ENCODE measurements around the gene NDUFAB1. TPM values are rescaled to one million over a fixed set of nuclear protein-coding genes. Genes with fewer than 3 reads are reported as not detected.
"Not testable (repeated sequence)": the region's sequence is repeated elsewhere in the genome, so short reads cannot be mapped to it uniquely, and the experiment has no call there.

NDUFAB1 gene
- total RNA-seq, 6 donors from 2014 or later = 21.0 to 69.2 (median 44.3) TPM

GRCh38 chr16:23587726-23588125 is 8.4 kb downstream of the NDUFAB1 start:
- Histone ChIP-seq H3K4me1 (peaks cover 0 to 3% (median 0%) of the 10 kb centered on the region in 4 donors), H3K27ac (no peak overlapping the region), H3K36me3 (peaks cover 13 to 87% (median 71%) of the 10 kb centered on the region in 4 donors), H3K27me3 (no peaks in the 10 kb centered on the region), H3K9me3 (no peaks in the 10 kb centered on the region), H3K4me3 (no peak overlapping the region)
- no peak for ATAC-seq (ENCODE audit: low FRiP score in 2 of 2)
- 89 to 91% methylated on average over 5 of the region's 5 CpGs for WGBS, 2 donors
- no peak for DNase-seq
- TF ChIP-seq, protein P1, sequence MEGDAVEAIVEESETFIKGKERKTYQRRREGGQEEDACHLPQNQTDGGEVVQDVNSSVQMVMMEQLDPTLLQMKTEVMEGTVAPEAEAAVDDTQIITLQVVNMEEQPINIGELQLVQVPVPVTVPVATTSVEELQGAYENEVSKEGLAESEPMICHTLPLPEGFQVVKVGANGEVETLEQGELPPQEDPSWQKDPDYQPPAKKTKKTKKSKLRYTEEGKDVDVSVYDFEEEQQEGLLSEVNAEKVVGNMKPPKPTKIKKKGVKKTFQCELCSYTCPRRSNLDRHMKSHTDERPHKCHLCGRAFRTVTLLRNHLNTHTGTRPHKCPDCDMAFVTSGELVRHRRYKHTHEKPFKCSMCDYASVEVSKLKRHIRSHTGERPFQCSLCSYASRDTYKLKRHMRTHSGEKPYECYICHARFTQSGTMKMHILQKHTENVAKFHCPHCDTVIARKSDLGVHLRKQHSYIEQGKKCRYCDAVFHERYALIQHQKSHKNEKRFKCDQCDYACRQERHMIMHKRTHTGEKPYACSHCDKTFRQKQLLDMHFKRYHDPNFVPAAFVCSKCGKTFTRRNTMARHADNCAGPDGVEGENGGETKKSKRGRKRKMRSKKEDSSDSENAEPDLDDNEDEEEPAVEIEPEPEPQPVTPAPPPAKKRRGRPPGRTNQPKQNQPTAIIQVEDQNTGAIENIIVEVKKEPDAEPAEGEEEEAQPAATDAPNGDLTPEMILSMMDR (IDR thresholded peaks at IDR 0.05) = no peak

DNA sequence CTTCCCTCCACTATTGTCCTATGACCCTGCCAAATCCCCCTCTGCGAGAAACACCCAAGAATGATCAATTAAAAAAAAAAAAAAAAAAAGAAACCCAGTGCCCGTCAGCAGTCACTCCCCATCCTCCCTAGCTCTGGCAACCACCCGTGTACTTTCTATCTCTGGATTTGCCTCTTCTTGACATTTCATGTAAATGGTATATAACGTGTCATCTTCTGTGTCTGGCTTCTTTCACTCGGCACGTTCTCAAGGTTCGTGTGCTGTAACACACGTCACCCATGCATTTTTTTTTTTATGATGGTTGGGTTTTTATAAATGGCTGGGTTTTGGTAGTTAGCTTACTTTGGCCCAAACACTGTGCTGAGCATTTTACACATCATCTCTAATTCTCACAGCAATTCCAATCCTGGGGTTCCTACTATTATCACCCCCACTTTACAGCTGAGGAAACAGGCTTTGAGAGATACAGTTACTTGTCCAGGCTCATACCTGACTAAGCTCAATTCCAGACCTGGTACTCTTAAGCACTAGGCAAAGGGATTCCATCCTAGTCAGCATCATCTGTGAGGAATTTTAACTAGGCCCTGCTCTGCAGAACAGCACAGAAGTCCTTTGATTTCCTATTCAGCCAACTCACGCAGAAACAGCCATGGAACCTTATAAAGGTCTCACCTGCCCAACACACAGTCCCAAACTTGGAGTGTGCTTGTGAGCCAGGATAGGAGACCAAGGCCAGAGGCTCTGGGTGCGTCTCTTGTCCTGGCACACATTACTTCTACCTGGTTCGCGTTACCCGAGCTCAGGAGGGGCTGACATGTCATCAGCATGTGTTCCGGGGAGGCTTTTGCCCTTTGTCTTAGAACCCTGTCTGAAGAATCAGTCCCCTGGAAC is 11.7 kb downstream of the NDUFAB1 start:
- H3K27ac ChIP-seq = no peak overlapping the region
- TF ChIP-seq, protein P1 (IDR thresholded peaks at IDR 0.05) = no peak
- no peak for TF ChIP-seq POLR2AphosphoS5 (IDR thresholded peaks at IDR 0.05)
- no peak for TF ChIP-seq POLR2A (IDR thresholded peaks at IDR 0.05)
- no peak for TF ChIP-seq EP300 (IDR thresholded peaks at IDR 0.05)
- H3K4me3 ChIP-seq = no peak overlapping the region
- H3K4me1 ChIP-seq = no peaks in the 10 kb centered on the region
- DNase-seq = no peak
- H3K9me3 ChIP-seq = no peaks in the 10 kb centered on the region
- no peak for ATAC-seq (ENCODE audit: low FRiP score in 2 of 2)
- H3K36me3 ChIP-seq = peaks cover 19 to 90% (median 62%) of the 10 kb centered on the region in 4 donors
- 89% methylated on average over 9 to 13 of the region's 14 CpGs for WGBS, 2 donors
- H3K27me3 ChIP-seq = no peaks in the 10 kb centered on the region

- not testable (repeated sequence) for H3K27ac ChIP-seq; H3K4me1 ChIP-seq; H3K4me3 ChIP-seq; H3K27me3 ChIP-seq; ATAC-seq (ENCODE audit: low FRiP score in 2 of 2); H3K9me3 ChIP-seq
- DNase-seq = peak in 1 of 2 donors; percentile 57
- peaks cover 17 to 85% (median 55%) of the 10 kb centered on the region in 4 donors for H3K36me3 ChIP-seq
- WGBS, 2 donors = 94 to 100% methylated on average over 4 to 28 of the region's 30 CpGs
Observed at GRCh38 chr16:23583271-23583670, 12.8 kb downstream of the NDUFAB1 start.

DNA sequence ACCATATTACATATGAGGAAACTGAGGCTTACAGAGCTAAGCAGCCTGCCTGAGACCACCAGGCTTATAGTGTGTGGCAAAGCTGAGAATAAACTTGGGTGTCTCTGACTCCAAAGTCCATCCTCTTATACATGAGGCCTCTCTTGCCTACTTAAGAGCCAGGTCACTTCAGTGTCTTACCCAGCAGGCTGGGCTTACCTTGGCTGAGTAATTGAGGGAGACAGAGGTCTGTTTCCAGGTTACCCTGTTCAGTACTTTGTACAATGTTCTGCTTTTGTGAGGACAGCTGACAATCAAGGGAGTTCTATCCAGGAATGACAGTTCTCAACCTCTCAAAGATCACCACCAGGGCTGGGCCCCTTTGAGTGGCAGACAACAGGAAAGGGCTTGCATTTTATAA is 14.4 kb downstream of the NDUFAB1 start:
- peaks cover 14 to 74% (median 48%) of the 10 kb centered on the region in 4 donors for H3K36me3 ChIP-seq

DNA sequence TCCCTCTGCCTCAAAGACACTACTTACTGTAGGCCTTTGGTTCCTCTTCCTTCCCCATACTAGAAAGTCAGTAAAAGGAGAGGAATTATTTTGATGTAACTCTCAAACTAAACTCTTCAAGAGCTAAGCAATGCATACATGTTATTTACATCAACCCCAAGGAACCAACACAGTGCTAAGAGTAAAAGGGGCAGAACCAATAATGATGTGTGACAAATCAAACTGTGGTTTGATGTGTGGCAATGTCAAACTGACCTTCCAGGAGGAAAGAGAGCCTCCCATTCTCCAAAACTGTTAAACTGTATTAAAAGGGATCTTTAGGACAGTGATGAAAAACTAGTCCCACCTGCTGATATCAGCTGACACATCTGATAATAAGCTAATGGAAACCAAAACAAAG is 15.7 kb downstream of the NDUFAB1 start:
- no peaks in the 10 kb centered on the region for H3K4me1 ChIP-seq
- peaks cover 0 to 2% (median 0%) of the 10 kb centered on the region in 4 donors for H3K27me3 ChIP-seq
- no peaks in the 10 kb centered on the region for H3K9me3 ChIP-seq
- H3K4me3 ChIP-seq = no peak overlapping the region
- no peak for ATAC-seq (ENCODE audit: low FRiP score in 2 of 2)
- no peak overlapping the region for H3K27ac ChIP-seq
- TF ChIP-seq, protein P1 (IDR thresholded peaks at IDR 0.05) = no peak
- no peak for TF ChIP-seq POLR2AphosphoS5 (IDR thresholded peaks at IDR 0.05)
- no peak for TF ChIP-seq EP300 (IDR thresholded peaks at IDR 0.05)
- TF ChIP-seq POLR2A (IDR thresholded peaks at IDR 0.05) = no peak
- no peak for DNase-seq
- H3K36me3 ChIP-seq = peaks cover 11 to 65% (median 39%) of the 10 kb centered on the region in 4 donors

More for the DNA sequence above, 14.4 kb downstream of the NDUFAB1 start:
- peaks cover 0 to 2% (median 0%) of the 10 kb centered on the region in 4 donors for H3K27me3 ChIP-seq
- H3K9me3 ChIP-seq = no peaks in the 10 kb centered on the region
- no peak for TF ChIP-seq POLR2AphosphoS5 (IDR thresholded peaks at IDR 0.05)
- no peak for TF ChIP-seq POLR2A (IDR thresholded peaks at IDR 0.05)
- TF ChIP-seq EP300 (IDR thresholded peaks at IDR 0.05) = no peak
- TF ChIP-seq, protein P1 (IDR thresholded peaks at IDR 0.05) = no peak
- DNase-seq (no peak), ATAC-seq (ENCODE audit: low FRiP score in 2 of 2) (no peak)
- H3K4me1 ChIP-seq = no peaks in the 10 kb centered on the region
- H3K27ac ChIP-seq = no peak overlapping the region
- no peak overlapping the region for H3K4me3 ChIP-seq

Data from upper lobe of left lung (tissue), 6 donors.